Left lung (tissue), 10 donors: ENCODE measurements around the gene LSM10. TPM values are rescaled to one million over a fixed set of nuclear protein-coding genes. Genes with fewer than 3 reads are reported as not detected.

Experiments
- ATAC-seq: fragments of 200-7000 bp; cut with Tn5 transposase; one replicate; pipeline ENCODE4 v1.9.1; 2020; ENCODE audit warnings: moderate library complexity
- DNase-seq, 4 donors: peaks; one replicate each; pipeline ENCODE4 v3.0.0-alpha.2; 2013 to 2020
- H3K27ac ChIP-seq, 2 donors: fragments of 200-600 bp; sonication (generic) in 1 of 2; one replicate each; pipeline versions ENCODE4 v1.5.0 to v1.8.0; 2020 to 2021
- H3K27me3 ChIP-seq, 2 donors: fragments of 200-600 bp; sonication (generic) in 1 of 2; one replicate each; pipeline versions ENCODE4 v1.5.0 to v1.8.0; 2020 to 2021
- H3K36me3 ChIP-seq, 2 donors: fragments of 200-600 bp; sonication (generic) in 1 of 2; one replicate each; pipeline versions ENCODE4 v1.5.0 to v1.8.0; 2020 to 2021
- H3K4me1 ChIP-seq, 2 donors: fragments of 200-600 bp; one replicate each; pipeline ENCODE4 v1.8.0; 2021
- H3K4me3 ChIP-seq, 2 donors: fragments of 200-600 bp; sonication (generic) in 1 of 2; one replicate each; pipeline versions ENCODE4 v1.5.0 to v1.8.0; 2020 to 2021; ENCODE audit warnings: mild to moderate bottlenecking in 1 of 2
- H3K9me3 ChIP-seq, 2 donors: fragments of 200-600 bp; sonication (generic) in 1 of 2; one replicate each; pipeline versions ENCODE4 v1.5.0 to v1.8.0; 2020 to 2021
- CTCF ChIP-seq, 2 donors: fragments of 200-600 bp; sonication (generic) in 1 of 2; IDR thresholded peaks; one replicate each; pipeline versions ENCODE4 v1.5.0 to v1.8.0; 2021; ENCODE audit warnings: antibody characterized with exemption in 2 of 2
- intact Hi-C, 2 donors: fragments of 100-400 bp; cut with DNase I; formaldehyde crosslinking; loops; one replicate each; pipeline versions ENCODE4 v1.11.2 to v1.14.2; 2022
- polyA plus RNA-seq, 6 donors: library from polyadenylated mRNA; unstranded; fragments of 120-200 nt; gene quantifications; one replicate each; pipeline ENCODE4 v1.2.1, GENCODE V29; 2013; ENCODE audit not compliant: insufficient read length in 6 of 6
- total RNA-seq, 2 donors: library from RNA; stranded (reverse); fragmentation: NEBNext Ultra II Directional; extraction: Animal tissue kit (Norgen Biotek cat#: 25700); gene quantifications; one replicate each; pipeline ENCODE4 v1.2.1, GENCODE V29; 2021
- donor health status: DM: no; HTN: yes; CAD: no.
- donor health status: DM: no; HTN: no; CAD: no.

Gene LSM10
- total and polyA plus RNA-seq, 8 donors, result 13.5 to 41.4 (median 18.4) TPM

GRCh38 chr1:36391271-36391670, 6.4 kb downstream of the LSM10 start:
- Histone ChIP-seq H3K9me3 (no peaks in the 10 kb centered on the region), H3K4me3 (no peak overlapping the region), H3K4me1 (peaks cover 16 to 54% of the 10 kb centered on the region in 2 donors), H3K27ac (no peak overlapping the region), H3K36me3 (peaks cover 0 to 53% of the 10 kb centered on the region in 2 donors), H3K27me3 (no peaks in the 10 kb centered on the region)
- intact Hi-C loops, result no loop called here
- ATAC-seq (no peak), DNase-seq (no peak)
- TF ChIP-seq CTCF (IDR thresholded peaks at IDR 0.05), result no peak

- Histone ChIP-seq H3K4me3 (no peak overlapping the region), H3K27ac (peak overlapping the region in 1 of 2 donors; percentile 15), H3K4me1 (peaks cover 16 to 45% of the 10 kb centered on the region in 2 donors), H3K36me3 (peaks cover 0 to 53% of the 10 kb centered on the region in 2 donors), H3K9me3 (no peaks in the 10 kb centered on the region), H3K27me3 (no peaks in the 10 kb centered on the region)
- no peak for DNase-seq
- TF ChIP-seq CTCF (IDR thresholded peaks at IDR 0.05), result no peak
- no peak for ATAC-seq
- intact Hi-C loops, result no loop called here
These were observed 7.3 kb downstream of the LSM10 start for GRCh38 chr1:36390411-36390810.

- peaks cover 0 to 53% of the 10 kb centered on the region in 2 donors for H3K36me3 ChIP-seq
- ATAC-seq, result no peak
- DNase-seq, result no peak
- peak overlapping the region in 1 of 2 donors; percentile 15 for H3K27ac ChIP-seq
- no peaks in the 10 kb centered on the region for H3K9me3 ChIP-seq
- no peak for TF ChIP-seq CTCF (IDR thresholded peaks at IDR 0.05)
- no peak overlapping the region for H3K4me3 ChIP-seq
- intact Hi-C loops, result no loop called here
- no peaks in the 10 kb centered on the region for H3K27me3 ChIP-seq
- peaks cover 16 to 41% of the 10 kb centered on the region in 2 donors for H3K4me1 ChIP-seq
These were observed 7.7 kb downstream of the LSM10 start for GRCh38 chr1:36389999-36390398.

- no peak overlapping the region for H3K4me3 ChIP-seq
- H3K27me3 ChIP-seq, result no peaks in the 10 kb centered on the region
- no peak for ATAC-seq
- DNase-seq, result no peak
- H3K36me3 ChIP-seq, result peaks cover 0 to 53% of the 10 kb centered on the region in 2 donors
- no peak for TF ChIP-seq CTCF (IDR thresholded peaks at IDR 0.05)
- intact Hi-C loops, result no loop called here
- peak overlapping the region in 1 of 2 donors; percentile 15 for H3K27ac ChIP-seq
- no peaks in the 10 kb centered on the region for H3K9me3 ChIP-seq
- H3K4me1 ChIP-seq, result peaks cover 16 to 45% of the 10 kb centered on the region in 2 donors
These were observed 8.4 kb downstream of the LSM10 start for GRCh38 chr1:36389261-36389660.

GRCh38 chr1:36387141-36387949, 10.4 kb downstream of the LSM10 start:
- H3K27ac ChIP-seq, result peak overlapping the region; percentile 98 to 99
- no peaks in the 10 kb centered on the region for H3K9me3 ChIP-seq
- ATAC-seq (no peak), DNase-seq (no peak)
- no peak for TF ChIP-seq CTCF (IDR thresholded peaks at IDR 0.05)
- intact Hi-C loops, result no loop called here
- H3K4me3 ChIP-seq, result peak overlapping the region in 1 of 2 donors; percentile 93
- H3K4me1 ChIP-seq, result peaks cover 28 to 64% of the 10 kb centered on the region in 2 donors
- no peaks in the 10 kb centered on the region for H3K27me3 ChIP-seq
- peaks cover 0 to 35% of the 10 kb centered on the region in 2 donors for H3K36me3 ChIP-seq
